Right lobe of liver (tissue), 4 donors: ENCODE results near the gene RAET1E.

ENCODE experiments used
- POLR2A ChIP-seq: fragments of 450-650 bp; IDR thresholded peaks from one replicate; pipeline ENCODE4 v1.6.1; 2017; ENCODE audit warnings: antibody characterized with exemption, mild to moderate bottlenecking
- TF ChIP-seq, protein P1 (sequence below), 4 donors: fragments of 200-600 bp in 3 of 4; fragments of 450-650 bp in 1 of 4; IDR thresholded peaks; one replicate each; pipeline versions ENCODE4 v1.5.1 to v1.8.0; 2016 to 2022; ENCODE audit warnings: antibody characterized with exemption in 4 of 4, mild to moderate bottlenecking in 2 of 4
- donor health status: DM: no; HTN: no; CAD: no.
- donor health status: DM: no; HTN: no; CAD: no.
- donor health status: DM: no; HTN: yes; CAD: no.

DNA sequence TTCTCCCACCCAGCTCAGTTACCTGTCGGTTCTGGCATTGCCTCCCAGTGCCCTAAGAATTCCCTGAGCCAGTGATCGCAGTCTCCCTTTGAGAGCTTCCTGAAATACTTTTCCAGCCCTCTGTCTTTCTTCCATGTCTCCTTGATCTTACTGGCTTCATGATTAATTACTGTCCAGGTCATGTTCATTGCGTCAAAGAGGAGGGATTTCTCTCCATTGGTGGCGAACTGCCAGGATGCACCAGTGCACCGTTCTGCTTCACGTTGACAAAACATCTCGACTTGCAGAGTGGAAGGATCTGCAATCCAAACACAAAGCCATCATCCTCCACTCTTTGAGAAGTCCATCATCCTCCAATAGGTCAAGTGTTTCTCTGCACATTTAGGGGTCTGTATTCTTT is 8.6 kb downstream of the RAET1E start:
- TF ChIP-seq, protein P1, sequence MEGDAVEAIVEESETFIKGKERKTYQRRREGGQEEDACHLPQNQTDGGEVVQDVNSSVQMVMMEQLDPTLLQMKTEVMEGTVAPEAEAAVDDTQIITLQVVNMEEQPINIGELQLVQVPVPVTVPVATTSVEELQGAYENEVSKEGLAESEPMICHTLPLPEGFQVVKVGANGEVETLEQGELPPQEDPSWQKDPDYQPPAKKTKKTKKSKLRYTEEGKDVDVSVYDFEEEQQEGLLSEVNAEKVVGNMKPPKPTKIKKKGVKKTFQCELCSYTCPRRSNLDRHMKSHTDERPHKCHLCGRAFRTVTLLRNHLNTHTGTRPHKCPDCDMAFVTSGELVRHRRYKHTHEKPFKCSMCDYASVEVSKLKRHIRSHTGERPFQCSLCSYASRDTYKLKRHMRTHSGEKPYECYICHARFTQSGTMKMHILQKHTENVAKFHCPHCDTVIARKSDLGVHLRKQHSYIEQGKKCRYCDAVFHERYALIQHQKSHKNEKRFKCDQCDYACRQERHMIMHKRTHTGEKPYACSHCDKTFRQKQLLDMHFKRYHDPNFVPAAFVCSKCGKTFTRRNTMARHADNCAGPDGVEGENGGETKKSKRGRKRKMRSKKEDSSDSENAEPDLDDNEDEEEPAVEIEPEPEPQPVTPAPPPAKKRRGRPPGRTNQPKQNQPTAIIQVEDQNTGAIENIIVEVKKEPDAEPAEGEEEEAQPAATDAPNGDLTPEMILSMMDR (IDR thresholded peaks at IDR 0.05), result no peak
- TF ChIP-seq POLR2A, result no peak
